Activated CD8-positive, alpha-beta memory T cell treated with anti-CD3 and anti-CD28 coated beads, Interleukin-2, amount 50 U/mL, for 1 hour (primary cell): ENCODE results near the gene MRPL28.
"Not testable (repeated sequence)": the region's sequence is repeated elsewhere in the genome, so short reads cannot be mapped to it uniquely, and the experiment has no call there.

Experiments
- DNase-seq: peaks from one replicate; pipeline ENCODE4 v3.0.0-alpha.2; 2020; ENCODE audit errors: extremely low read depth

Gene MRPL28

GRCh38 chr16:373848-374615, 3.7 kb upstream of the MRPL28 start:
- DNase-seq: no peak

- no peak for DNase-seq
Observed at GRCh38 chr16:373020-373598, 2.8 kb upstream of the MRPL28 start.

DNA sequence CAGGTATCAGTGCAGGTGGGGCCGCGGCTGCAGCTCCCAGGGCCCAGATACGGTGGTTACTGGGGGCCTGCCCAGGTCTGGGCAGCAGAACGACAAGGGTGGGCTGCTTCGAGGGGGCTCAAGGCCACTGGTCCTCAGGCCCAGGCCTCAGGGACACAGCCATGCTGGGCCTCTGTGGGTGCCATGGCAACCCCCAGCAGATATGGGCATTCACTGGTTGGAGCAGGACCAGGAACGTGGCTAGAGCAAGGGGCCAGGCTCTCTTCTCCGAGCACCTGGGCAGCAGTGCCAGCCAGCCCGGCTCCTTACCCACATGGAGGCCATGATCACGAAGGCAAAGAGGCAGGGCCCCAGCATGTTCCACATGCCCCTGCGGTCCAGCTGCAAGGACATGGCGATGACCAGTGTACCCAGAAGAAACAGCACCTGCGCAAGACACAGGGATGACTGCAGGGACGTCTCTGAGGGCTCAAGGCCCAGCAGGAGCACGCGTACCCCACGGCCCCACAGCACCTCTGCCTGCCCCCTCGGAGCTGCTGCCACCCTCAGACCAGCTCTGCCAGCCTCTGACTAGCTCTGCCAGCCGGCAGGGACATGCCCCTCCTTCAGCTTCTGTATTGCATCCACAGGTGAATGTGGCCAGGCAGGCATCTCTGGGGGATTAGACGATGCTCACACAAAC, 2.1 kb upstream of the MRPL28 start:
- DNase-seq: no peak

DNA sequence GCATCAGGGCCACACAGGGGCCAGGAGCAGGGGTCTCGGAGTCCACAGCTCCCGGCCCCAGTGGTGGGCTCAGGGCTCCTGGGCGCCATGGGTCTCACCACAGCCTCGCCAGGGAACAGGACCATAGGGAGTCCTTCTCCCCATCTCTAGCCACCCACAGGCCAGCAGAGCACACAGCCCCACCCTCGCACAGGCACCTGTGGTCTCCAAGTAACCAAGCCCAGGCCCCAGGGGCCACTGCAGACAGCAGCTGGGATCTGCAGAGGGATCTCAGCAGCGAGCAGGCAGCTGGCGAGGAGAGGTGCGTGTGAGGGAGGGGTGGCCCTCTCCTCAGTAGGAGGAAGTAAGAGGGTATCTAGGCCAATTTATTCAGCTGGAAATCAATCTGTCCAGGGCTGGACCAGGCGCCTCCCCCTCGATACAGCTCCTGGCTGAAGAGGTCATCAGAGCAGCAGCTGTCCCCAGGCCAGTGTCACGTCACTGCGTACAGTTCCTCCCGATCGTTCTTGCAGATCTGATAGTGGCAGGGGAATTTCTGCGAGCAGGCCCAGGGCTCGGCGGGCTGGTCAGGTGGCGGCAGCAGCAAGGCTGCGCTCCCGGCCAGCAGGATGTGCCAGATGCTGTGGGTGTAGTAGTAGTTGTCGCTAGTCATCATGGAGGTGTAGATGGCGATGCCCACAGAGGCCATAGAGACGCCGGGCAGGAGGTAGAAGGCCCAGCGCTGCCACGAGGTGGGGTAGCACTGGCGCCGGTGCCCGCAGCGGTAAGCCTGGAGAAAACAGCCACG, 1.4 kb upstream of the MRPL28 start:
- no peak for DNase-seq

DNA sequence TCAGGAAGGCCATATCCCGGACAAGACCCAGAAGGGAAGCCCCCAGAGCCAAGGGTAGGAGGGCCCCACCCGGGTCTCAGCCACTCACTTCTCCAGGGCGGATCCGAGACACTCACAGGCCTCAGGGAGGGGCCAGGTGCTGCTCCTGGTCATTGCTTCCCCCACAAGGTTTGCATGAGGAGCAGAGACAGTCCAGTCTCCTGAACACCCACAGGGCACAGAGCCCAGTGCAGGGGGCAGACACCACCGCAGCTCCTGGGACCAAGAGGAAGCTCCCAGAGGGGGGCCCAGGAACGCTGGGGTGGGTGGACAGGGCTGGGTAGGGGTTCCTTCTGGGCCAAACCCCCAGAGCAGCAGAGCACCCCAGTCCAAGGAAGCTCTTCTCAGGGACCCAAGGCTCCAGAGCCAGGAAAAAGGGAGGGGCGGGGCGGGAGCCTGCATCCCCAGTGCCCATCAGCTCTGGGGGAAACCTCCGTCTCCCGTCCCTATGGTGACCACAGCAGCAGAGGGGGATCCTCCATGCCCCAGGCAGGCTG, 709 bp upstream of the MRPL28 start:
- DNase-seq: no peak

DNA sequence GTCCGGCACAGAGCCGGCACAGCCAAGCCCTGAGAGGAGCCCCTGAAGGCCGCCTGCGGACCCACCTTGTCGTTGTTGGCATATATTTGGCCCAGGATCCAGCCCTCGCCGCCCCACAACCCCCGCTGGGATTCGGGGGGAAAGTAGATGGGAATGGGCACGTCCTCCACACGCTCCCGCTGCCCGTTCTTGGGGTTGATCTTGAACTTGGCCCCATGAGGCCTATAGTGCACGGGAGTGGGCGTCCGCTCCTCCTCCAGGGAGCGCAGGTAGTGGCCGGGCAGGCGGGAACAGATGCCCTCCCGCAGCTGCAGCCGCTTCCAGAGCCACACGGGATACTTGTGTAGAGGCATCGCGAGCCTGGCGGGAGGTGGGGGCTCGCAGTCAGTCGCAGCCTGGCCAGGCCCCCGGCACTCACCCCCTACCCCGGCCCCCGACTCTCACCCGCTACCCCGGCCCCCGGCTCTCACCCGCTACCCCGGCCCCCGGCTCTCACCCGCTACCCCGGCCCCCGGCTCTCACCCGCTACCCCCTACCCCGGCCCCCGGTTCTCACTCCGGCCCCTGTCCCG, 387 bp downstream of the MRPL28 start:
- DNase-seq: no peak

DNA sequence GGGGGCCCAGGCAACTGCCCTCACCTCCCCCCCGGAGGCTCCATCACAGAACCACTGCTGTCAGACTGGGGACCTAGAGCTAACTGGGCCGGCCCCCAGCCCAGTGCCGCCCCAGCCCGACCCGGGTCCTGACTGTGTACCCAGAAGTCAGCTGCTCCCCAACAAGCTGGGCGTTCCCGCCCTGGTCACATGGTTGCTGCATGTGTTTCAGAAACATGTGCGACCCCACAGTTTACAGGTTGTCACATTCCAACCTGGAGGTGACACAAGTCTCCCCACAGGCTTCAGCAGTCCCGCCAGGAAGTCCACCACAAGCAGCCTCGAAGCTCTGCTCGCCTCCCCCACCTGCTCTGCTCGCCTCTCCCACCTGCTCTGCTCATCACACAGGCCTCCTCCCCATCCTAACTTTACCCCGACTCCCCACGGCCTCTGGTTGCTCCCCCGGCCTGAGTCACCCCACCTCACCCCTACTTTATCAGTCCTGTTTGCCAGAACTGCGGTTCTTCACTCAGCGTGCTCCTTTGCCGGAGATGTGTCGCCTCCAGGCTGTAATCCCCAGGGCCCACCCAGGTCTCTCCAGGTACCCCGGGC, 968 bp downstream of the MRPL28 start:
- no peak for DNase-seq

DNA sequence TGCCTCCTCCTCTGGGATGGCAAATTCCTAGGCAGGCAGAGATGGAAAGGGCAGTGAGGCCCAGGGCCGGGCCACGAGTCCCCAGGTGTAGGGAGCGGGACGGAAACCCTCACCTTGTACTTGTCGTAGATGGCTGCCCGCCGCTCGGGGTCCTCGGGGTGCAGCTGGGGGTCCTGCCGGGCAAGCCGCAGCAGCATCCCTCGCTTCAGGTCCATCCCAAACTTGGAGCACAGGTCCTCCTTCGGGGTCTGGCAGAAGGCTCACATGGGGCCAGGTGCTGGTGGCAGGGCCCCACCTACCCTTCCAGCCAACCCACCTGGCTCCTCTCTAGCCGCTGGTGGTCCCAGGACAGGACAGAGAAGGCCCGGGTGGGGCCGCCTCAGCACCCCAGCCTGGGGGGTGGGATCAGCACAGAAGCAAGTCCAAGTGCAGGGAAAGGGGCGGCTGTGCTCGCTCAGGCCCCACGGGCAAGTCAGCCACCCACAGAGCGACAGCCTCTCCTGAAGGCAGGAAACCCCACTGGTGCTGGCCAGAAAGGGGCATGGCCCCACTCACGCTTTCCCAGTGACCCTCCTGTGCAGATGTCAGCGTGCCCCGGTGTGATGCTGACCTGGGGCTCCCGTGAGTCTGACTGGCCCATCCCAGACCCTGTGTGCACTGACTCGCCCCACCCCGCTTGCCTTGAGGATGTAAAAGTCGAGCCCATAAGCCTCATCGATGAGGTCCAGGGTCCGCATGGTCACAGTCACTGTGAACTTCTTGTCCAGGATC, 1.8 kb downstream of the MRPL28 start:
- DNase-seq: no peak

GRCh38 chr16:367333-367903, 2.9 kb downstream of the MRPL28 start:
- no peak for DNase-seq

- no peak for DNase-seq
Observed at GRCh38 chr16:366476-366875, 3.9 kb downstream of the MRPL28 start.

- DNase-seq: no peak
Observed at GRCh38 chr16:364595-365491, 5.5 kb downstream of the MRPL28 start.

DNA sequence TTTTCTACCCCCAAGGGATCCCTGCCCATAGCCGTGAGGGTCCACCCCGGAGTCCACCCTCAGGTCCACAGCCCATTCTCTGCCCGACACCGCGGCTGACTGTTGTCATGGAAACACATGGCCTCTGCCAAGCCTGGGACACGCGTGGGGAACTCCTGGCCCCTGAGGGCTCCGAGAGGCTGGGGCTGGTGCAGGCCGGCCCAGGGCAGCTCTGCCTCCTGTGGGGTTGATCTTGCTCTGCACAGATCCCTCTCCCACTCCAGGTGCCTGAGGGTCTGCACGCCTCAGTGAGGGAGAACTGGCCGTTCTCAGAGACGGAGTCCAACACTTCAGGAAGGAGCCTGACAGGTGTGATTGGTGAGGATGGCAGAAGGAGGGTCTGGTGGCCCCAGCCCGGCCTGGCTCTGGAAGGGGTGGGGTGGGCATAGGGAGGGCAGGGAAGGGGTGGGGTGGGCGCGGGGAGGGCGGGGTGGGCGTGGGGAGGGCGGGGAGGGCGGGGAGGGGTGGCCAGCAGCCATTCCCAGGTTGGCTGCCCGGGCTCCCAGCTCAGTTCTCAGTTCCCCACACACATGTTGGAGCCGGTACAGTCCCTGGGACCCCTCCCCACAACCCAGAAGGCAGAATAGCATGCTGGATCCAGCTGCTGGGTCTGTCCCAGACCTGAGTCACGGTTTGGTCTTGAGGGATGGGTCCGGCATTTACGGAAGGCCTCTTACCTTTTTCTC, 6.4 kb downstream of the MRPL28 start:
- no peak for DNase-seq

GRCh38 chr16:363110-363765, 7.1 kb downstream of the MRPL28 start:
- no peak for DNase-seq

GRCh38 chr16:362702-362999, 7.7 kb downstream of the MRPL28 start:
- not testable (repeated sequence) for DNase-seq

DNA sequence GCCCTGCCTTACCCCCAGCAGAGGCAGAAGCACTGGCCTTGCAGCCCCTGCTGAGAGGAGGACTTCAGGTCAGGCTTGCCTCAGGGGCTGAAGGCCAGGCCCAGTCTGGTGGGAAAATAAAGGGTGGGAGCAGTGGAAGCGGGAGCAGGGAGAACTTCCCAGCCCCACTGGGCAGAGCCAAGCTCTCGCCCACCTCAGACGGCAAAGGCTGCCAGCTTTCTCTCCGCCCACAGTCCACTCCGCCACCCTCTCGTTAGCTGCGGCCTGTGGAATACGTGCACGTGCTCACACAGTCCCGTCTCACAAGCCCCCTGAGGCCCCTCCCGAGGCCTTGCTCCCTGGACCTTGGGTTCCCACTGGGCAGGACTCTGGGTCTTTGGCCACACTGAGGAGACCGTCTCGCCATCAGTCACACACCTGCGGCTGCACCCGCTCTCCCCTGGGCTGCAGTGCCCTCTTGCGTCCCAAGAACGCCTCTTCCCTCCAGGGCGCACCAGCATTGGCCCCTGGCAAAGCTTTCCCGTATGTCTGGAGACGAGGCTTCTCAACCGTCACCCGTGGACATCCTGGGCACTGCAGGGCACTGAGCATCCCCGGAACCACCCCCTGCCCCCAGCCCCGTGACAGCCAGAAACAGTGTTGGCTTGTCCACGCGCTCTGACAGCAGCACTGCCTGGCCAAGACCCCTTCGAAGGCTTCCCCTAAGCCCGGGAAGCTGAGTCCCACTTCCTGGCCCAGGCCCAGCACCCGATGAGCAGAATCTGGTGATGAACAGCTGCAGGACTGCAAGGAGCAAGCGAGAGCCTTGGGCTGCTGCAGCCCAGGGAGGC, 8.3 kb downstream of the MRPL28 start:
- no peak for DNase-seq

DNA sequence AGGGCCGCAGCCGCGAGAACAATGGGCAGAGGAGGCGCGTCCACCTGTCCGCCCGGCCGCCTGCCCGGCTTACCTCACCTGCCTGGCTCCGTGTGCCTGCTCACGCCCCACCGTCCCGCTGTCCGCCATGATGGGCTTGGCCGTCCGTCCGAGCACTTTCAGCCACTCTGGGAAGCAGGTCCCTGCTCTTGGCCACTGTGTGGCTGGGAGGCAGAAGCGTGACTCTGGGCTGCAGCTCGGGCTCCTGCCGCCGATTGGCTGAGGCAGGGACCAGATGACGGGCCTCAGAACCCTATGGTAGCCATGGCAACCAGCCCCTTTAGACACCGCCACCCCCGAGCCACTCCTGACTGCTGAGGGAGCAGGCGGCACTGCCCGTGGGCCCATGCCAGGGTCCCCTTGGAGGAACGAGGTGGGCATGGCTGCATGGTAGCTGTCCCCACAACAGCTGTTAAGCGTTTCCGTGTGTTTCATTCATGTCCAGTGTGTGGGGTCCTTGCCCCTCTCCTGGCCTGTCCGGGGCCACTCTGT, 8.9 kb downstream of the MRPL28 start:
- DNase-seq: no peak
